Endothelial cell (in vitro differentiated cells): Measurements from ENCODE around the gene NR1H4. TPM values are rescaled to one million over a fixed set of nuclear protein-coding genes. Genes with fewer than 3 reads are reported as not detected.
"Not testable (repeated sequence)": the region's sequence is repeated elsewhere in the genome, so short reads cannot be mapped to it uniquely, and the experiment has no call there.

Source experiments
- DNase-seq: peaks from one replicate; pipeline ENCODE4 v3.0.0; 2021; ENCODE audit warnings: low spot score
- H3K27ac Mint-ChIP-seq: one replicate; pipeline ENCODE4 v1.8.0; 2021; ENCODE audit warnings: mixed read lengths, inconsistent platforms; ENCODE audit not compliant: unreplicated experiment
- H3K27me3 Mint-ChIP-seq: one replicate; pipeline ENCODE4 v1.8.0; 2021; ENCODE audit warnings: mild to moderate bottlenecking, moderate library complexity, mixed read lengths, inconsistent platforms; ENCODE audit not compliant: unreplicated experiment
- H3K36me3 Mint-ChIP-seq: one replicate; pipeline ENCODE4 v1.8.0; 2021; ENCODE audit warnings: mild to moderate bottlenecking, low read depth, mixed read lengths, inconsistent platforms; ENCODE audit not compliant: unreplicated experiment
- H3K4me1 Mint-ChIP-seq: one replicate; pipeline ENCODE4 v1.8.0; 2021; ENCODE audit warnings: mild to moderate bottlenecking, mixed read lengths, inconsistent platforms; ENCODE audit not compliant: unreplicated experiment
- H3K4me3 Mint-ChIP-seq: one replicate; pipeline ENCODE4 v1.8.0; 2021; ENCODE audit warnings: mild to moderate bottlenecking, mixed read lengths, inconsistent platforms; ENCODE audit not compliant: unreplicated experiment
- H3K9me3 Mint-ChIP-seq: one replicate; pipeline ENCODE4 v1.8.0; 2021; ENCODE audit warnings: mixed read lengths, inconsistent platforms; ENCODE audit not compliant: unreplicated experiment
- total RNA-seq: library from RNA; stranded (reverse); fragmentation: NEBNext Ultra II Directional; extraction: Animal tissue kit (Norgen Biotek cat#: 25700); gene quantifications from one replicate; pipeline ENCODE4 v1.2.1, GENCODE V29; 2021; ENCODE audit not compliant: unreplicated experiment
- TF ChIP-seq, protein P1 (sequence below): fragments of 200-600 bp; sonication (generic); IDR thresholded peaks from one replicate; pipeline ENCODE4 v1.5.0; 2021; ENCODE audit warnings: antibody characterized with exemption; ENCODE audit not compliant: unreplicated experiment

Gene NR1H4
- total RNA-seq, 1 donor from 2014 or later = not detected

DNA sequence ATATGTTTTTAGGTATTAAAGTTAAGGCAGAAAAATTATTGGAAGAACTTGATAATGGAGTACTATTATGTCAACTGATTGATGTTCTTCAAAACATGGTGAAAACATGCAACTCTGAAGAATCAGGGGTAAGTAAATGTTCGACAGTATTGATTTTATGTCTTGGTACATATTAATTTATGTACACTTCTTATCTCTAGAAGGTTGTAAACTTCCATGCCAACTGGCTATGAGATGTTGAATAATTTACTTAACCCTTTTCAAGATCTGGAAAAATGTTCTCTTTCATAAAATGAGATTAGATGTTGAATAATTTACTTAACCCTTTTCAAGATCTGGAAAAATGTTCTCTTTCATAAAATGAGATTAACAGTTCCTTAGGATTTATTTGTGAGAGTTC, 128.0 kb downstream of the NR1H4 start:
- H3K27me3 Mint-ChIP-seq = no peaks in the 10 kb centered on the region
- no peaks in the 10 kb centered on the region for H3K36me3 Mint-ChIP-seq
- TF ChIP-seq, protein P1, sequence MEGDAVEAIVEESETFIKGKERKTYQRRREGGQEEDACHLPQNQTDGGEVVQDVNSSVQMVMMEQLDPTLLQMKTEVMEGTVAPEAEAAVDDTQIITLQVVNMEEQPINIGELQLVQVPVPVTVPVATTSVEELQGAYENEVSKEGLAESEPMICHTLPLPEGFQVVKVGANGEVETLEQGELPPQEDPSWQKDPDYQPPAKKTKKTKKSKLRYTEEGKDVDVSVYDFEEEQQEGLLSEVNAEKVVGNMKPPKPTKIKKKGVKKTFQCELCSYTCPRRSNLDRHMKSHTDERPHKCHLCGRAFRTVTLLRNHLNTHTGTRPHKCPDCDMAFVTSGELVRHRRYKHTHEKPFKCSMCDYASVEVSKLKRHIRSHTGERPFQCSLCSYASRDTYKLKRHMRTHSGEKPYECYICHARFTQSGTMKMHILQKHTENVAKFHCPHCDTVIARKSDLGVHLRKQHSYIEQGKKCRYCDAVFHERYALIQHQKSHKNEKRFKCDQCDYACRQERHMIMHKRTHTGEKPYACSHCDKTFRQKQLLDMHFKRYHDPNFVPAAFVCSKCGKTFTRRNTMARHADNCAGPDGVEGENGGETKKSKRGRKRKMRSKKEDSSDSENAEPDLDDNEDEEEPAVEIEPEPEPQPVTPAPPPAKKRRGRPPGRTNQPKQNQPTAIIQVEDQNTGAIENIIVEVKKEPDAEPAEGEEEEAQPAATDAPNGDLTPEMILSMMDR = no peak
- DNase-seq = no peak
- H3K4me1 Mint-ChIP-seq = peaks cover 3% of the 10 kb centered on the region
- no peak overlapping the region for H3K4me3 Mint-ChIP-seq
- no peak overlapping the region for H3K27ac Mint-ChIP-seq
- H3K9me3 Mint-ChIP-seq = no peaks in the 10 kb centered on the region

DNA sequence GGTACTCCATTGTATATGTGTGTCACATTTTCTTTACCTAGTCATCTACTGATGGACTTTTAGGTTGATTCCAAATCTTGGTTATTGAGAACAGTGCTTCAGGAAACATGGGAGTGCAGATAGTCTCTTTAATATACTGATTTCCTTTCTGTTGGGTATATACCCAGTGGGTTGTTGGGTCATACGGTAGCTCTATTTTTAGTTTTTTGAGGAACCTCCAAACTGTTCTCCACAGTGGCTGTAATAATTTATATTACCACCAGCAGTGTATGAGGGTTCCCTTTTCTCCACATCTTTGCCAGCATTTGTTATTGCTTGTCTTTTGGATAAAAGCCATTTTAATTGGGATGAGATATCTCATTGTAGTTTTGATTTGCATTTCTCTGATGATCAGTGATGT, 129.3 kb downstream of the NR1H4 start:
- H3K4me1 Mint-ChIP-seq, H3K36me3 Mint-ChIP-seq, DNase-seq, H3K9me3 Mint-ChIP-seq, H3K27ac Mint-ChIP-seq, H3K4me3 Mint-ChIP-seq, H3K27me3 Mint-ChIP-seq: not testable (repeated sequence)

DNA sequence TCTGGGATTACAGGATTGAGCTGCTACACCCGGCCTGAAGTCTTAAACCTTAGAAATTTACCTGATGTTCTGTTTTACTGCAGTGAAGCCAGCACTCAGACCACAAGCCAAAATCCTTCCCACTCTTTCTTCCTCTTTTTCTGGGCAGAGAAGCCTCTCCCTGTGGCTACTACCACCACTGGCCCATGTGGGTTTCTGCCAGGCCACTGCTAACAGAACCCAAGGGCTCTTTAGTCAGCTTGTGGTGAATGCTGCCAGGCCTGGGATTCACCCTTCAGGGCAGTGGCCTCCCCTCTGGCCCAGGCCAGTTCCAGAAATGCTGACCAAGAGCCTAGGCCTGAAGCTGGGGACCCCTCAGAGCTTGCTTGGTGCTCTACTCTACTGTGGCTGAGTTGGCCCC, 135.1 kb downstream of the NR1H4 start:
- no peak overlapping the region for H3K4me3 Mint-ChIP-seq
- H3K27me3 Mint-ChIP-seq = no peaks in the 10 kb centered on the region
- no peak overlapping the region for H3K27ac Mint-ChIP-seq
- peaks cover 7% of the 10 kb centered on the region for H3K4me1 Mint-ChIP-seq
- TF ChIP-seq, protein P1 = no peak
- no peak for DNase-seq
- H3K36me3 Mint-ChIP-seq = peaks cover 26% of the 10 kb centered on the region
- no peaks in the 10 kb centered on the region for H3K9me3 Mint-ChIP-seq

DNA sequence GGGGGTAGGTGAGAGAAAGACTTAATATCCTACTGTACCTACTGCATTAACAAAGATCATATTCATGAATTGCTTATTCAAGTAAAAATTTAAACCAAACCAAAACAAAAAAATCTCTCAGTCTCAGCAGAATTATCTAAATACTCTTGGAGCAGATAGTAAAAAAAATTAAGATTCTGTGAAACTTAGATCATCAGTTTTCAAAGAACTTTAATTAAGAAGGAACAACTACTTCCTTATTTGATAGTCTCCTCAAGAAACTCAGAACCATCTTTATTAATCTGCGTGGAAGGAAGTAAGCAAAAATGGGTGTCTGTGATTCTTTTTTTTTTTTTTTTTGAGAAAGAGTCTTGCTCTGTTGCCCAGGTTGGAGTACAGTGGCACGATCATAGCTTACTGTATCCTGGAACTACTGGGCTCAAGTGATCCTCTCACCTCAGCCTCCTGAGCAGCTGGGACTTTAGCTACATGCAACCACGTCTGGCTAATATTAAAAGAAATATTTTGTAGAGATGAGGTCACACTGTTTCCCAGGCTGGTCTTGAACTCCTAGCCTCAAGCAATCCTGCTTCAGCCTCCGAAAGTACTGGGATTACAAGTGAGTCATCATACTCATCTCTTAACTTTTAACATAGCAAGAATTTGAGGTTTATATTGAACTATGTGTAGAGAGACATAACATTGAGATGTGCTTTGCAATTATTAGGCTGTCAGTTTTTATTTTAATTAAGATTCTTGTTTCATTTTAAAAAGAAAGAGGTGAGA, 137.2 kb downstream of the NR1H4 start:
- H3K9me3 Mint-ChIP-seq = no peaks in the 10 kb centered on the region
- H3K36me3 Mint-ChIP-seq = peaks cover 29% of the 10 kb centered on the region
- H3K4me1 Mint-ChIP-seq = peaks cover 7% of the 10 kb centered on the region
- no peak overlapping the region for H3K27ac Mint-ChIP-seq
- no peaks in the 10 kb centered on the region for H3K27me3 Mint-ChIP-seq
- TF ChIP-seq, protein P1 = no peak
- DNase-seq = no peak
- no peak overlapping the region for H3K4me3 Mint-ChIP-seq

DNA sequence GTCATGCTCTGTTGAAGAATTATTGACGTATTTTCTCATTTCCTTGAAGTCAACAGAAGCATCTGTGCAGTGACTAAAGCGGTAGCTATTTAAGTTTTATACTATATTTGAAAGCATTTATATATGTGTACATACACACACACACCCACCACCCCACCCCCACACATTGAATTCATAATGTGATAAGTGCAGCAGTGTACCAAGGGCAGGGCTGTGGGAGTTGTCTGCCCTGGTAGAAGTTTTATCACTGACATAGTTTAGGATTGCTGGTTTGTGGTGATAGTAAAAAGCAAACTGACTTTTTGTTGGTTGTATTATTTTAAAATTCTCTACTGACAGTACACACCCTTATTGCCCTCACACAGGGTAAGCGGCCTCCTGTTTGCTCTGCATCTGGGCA, 138.9 kb downstream of the NR1H4 start:
- Mint-ChIP-seq H3K27ac (no peak overlapping the region), H3K4me3 (no peak overlapping the region), H3K27me3 (no peaks in the 10 kb centered on the region), H3K9me3 (no peaks in the 10 kb centered on the region), H3K36me3 (peaks cover 26% of the 10 kb centered on the region), H3K4me1 (peaks cover 4% of the 10 kb centered on the region)
- TF ChIP-seq, protein P1 = no peak
- DNase-seq = no peak

Other genes with a start within 250 kb of the NR1H4 start
- 0.82 TPM for gene DEPDC4, start 206.8 kb upstream of the NR1H4 start, total RNA-seq
- gene SCYL2, start 206.7 kb upstream of the NR1H4 start, total RNA-seq = 56.9 TPM
- not detected for gene SLC17A8, start 116.8 kb upstream of the NR1H4 start, total RNA-seq
- 55.6 TPM for gene GAS2L3, start 99.8 kb downstream of the NR1H4 start, total RNA-seq